Keratinocyte (primary cell): ENCODE measurements around the gene CTPS2. TPM values are rescaled to one million over a fixed set of nuclear protein-coding genes. Genes with fewer than 3 reads are reported as not detected.

ENCODE experiments used
- DNase-seq: peaks from one replicate; pipeline ENCODE4 v3.0.0-alpha.2; 2011; ENCODE audit warnings: low read depth, missing footprints, low spot score
- FAIRE-seq: peaks from 2 replicates; lab custom pipeline; 2011; peaks lifted over from hg19 to GRCh38; lab: Jason Lieb, UNC
- H2AFZ ChIP-seq: 2 replicates; pipeline ENCODE4 v1.6.0; 2012; ENCODE audit warnings: low read length, control low read depth, inconsistent platforms; ENCODE audit not compliant: control insufficient read depth
- H3K27ac ChIP-seq: 2 replicates; pipeline ENCODE4 v1.5.1; 2011; ENCODE audit warnings: low read length; ENCODE audit not compliant: control insufficient read depth, insufficient read depth
- H3K27me3 ChIP-seq: 3 replicates; pipeline ENCODE4 v1.6.0; 2011; ENCODE audit warnings: low read length; ENCODE audit not compliant: control insufficient read depth, insufficient read depth; ENCODE audit errors: extremely low read depth
- H3K36me3 ChIP-seq, 2 experiments: 2 replicates in 1 of 2; 3 replicates in 1 of 2; pipeline ENCODE4 v1.5.1; 2011; ENCODE audit warnings: low read length in 2 of 2, mild to moderate bottlenecking in 1 of 2; ENCODE audit not compliant: control insufficient read depth in 2 of 2, insufficient read depth in 2 of 2; ENCODE audit errors: extremely low read depth in 1 of 2
- H3K4me1 ChIP-seq: 3 replicates; pipeline ENCODE4 v1.5.1; 2011; ENCODE audit warnings: low read length; ENCODE audit not compliant: control insufficient read depth, insufficient read depth; ENCODE audit errors: extremely low read depth
- H3K4me2 ChIP-seq: 3 replicates; pipeline ENCODE4 v1.6.0; 2011; ENCODE audit warnings: low read depth, low read length; ENCODE audit not compliant: control insufficient read depth, insufficient read depth; ENCODE audit errors: extremely low read depth
- H3K4me3 ChIP-seq, 3 experiments: fragments of 200-600 bp in 1 of 3; sonication (generic) in 1 of 3; 2 replicates in 2 of 3; 3 replicates in 1 of 3; pipeline ENCODE4 v1.5.1; 2011 to 2016; ENCODE audit warnings: low read length in 3 of 3, mild to moderate bottlenecking in 3 of 3, control low read depth in 2 of 3, inconsistent platforms in 1 of 3, low read depth in 1 of 3, mixed read lengths in 1 of 3, mixed run types in 1 of 3, moderate library complexity in 1 of 3; ENCODE audit not compliant: control insufficient read depth in 2 of 3, insufficient read depth in 2 of 3; ENCODE audit errors: extremely low read depth in 1 of 3
- H3K79me2 ChIP-seq: 2 replicates; pipeline ENCODE4 v1.6.0; 2012; ENCODE audit warnings: low read length; ENCODE audit not compliant: control insufficient read depth, insufficient read depth
- H3K9ac ChIP-seq: 3 replicates; pipeline ENCODE4 v1.6.0; 2011; ENCODE audit warnings: low read length; ENCODE audit not compliant: control insufficient read depth, insufficient read depth; ENCODE audit errors: extremely low read depth
- H3K9me1 ChIP-seq: 3 replicates; pipeline ENCODE4 v1.6.0; 2011; ENCODE audit warnings: low read length; ENCODE audit not compliant: control insufficient read depth, insufficient read depth; ENCODE audit errors: extremely low read depth
- H3K9me3 ChIP-seq: 2 replicates; pipeline ENCODE4 v1.5.1; 2012; ENCODE audit warnings: low read depth, low read length; ENCODE audit not compliant: control insufficient read depth
- H4K20me1 ChIP-seq: 3 replicates; pipeline ENCODE4 v1.6.0; 2011; ENCODE audit warnings: low read length; ENCODE audit not compliant: control insufficient read depth, insufficient read depth; ENCODE audit errors: extremely low read depth
- CTCF ChIP-seq, 3 experiments: IDR thresholded peaks in 1 of 3; conservative IDR thresholded peaks in 1 of 3; optimal IDR thresholded peaks in 1 of 3; 2 replicates in 2 of 3; 3 replicates in 1 of 3; pipeline versions ENCODE3 to v1.5.1; 2011; ENCODE audit warnings: low read length in 3 of 3, mild to moderate bottlenecking in 3 of 3, moderate library complexity in 2 of 3, control low read depth in 1 of 3, inconsistent platforms in 1 of 3; ENCODE audit not compliant: insufficient read depth in 2 of 3; ENCODE audit errors: extremely low read depth in 1 of 3
- EZH2 ChIP-seq: IDR thresholded peaks from one replicate; pipeline ENCODE4 v1.6.1; 2012; ENCODE audit warnings: inconsistent platforms, mild to moderate bottlenecking, low read length, moderate library complexity
- dilution Hi-C: fragments of 300-500 bp; cut with MboI; formaldehyde crosslinking; loops from one replicate; pipeline ENCODE4 v1.7.0; 2020; ENCODE audit warnings: low sequenced_read_pairs; ENCODE audit not compliant: extremely low pct_ligation_motif_present
- polyA plus RNA-seq, 5 experiments: library from polyadenylated mRNA; depleted of rRNA in 3 of 5; stranded (reverse) in 3 of 5; stranded (forward) in 1 of 5; unstranded in 1 of 5; fragments of >200 nt; gene quantifications; 1 replicate in 1 of 5; 2 replicates in 3 of 5; 3 replicates in 1 of 5; pipeline versions ENCODE4 v1.2.1 to v1.2.3, GENCODE V29; 2011 to 2012; ENCODE audit warnings: missing spikeins in 2 of 5, low read depth in 1 of 5, low replicate concordance in 1 of 5

CTPS2 gene
- polyA plus RNA-seq, 1 donor (not counting 4 experiments of a cell fraction or from before 2014, with no cell fraction given): 12.3 TPM

- H3K27me3 ChIP-seq: no peaks in the 10 kb centered on the region
- no peaks in the 10 kb centered on the region for H4K20me1 ChIP-seq
- dilution Hi-C loops: no loop called here
Observed at GRCh38 chrX:16745659-16746058, 33.2 kb upstream of the CTPS2 start.

GRCh38 chrX:16745102-16745501, 32.6 kb upstream of the CTPS2 start:
- H3K4me3 ChIP-seq: no peak overlapping the region
- no peak for TF ChIP-seq EZH2
- TF ChIP-seq CTCF (optimal IDR thresholded peaks at IDR 0.05 in 1 of 3, IDR thresholded peaks at IDR 0.05 in 1 of 3, conservative IDR thresholded peaks at IDR 0.05 in 1 of 3; ENCODE audit: extremely low read depth in 1 of 3, insufficient read depth in 2 of 3, low read length in 3 of 3): no peak
- no peaks in the 10 kb centered on the region for H3K79me2 ChIP-seq
- H2AFZ ChIP-seq: no peak overlapping the region
- dilution Hi-C loops: no loop called here
- DNase-seq (no peak), FAIRE-seq (no peak)
- no peaks in the 10 kb centered on the region for H3K27me3 ChIP-seq
- no peaks in the 10 kb centered on the region for H3K9me1 ChIP-seq
- H3K9ac ChIP-seq: no peak overlapping the region
- no peak overlapping the region for H3K4me2 ChIP-seq
- H3K4me1 ChIP-seq: peaks cover 12% of the 10 kb centered on the region
- no peak overlapping the region for H3K27ac ChIP-seq
- no peaks in the 10 kb centered on the region for H3K9me3 ChIP-seq
- no peaks in the 10 kb centered on the region for H4K20me1 ChIP-seq
- H3K36me3 ChIP-seq: peaks cover 18 to 28% of the 10 kb centered on the region in 2 experiments

More at GRCh38 chrX:16745659-16746058, 33.2 kb upstream of the CTPS2 start:
- H2AFZ ChIP-seq: no peak overlapping the region
- H3K4me3 ChIP-seq: no peak overlapping the region
- H3K4me1 ChIP-seq: peaks cover 12% of the 10 kb centered on the region
- H3K36me3 ChIP-seq: peaks cover 22 to 31% of the 10 kb centered on the region in 2 experiments
- H3K27ac ChIP-seq: no peak overlapping the region
- FAIRE-seq (no peak), DNase-seq (no peak)
- no peaks in the 10 kb centered on the region for H3K79me2 ChIP-seq
- H3K4me2 ChIP-seq: no peak overlapping the region
- H3K9me3 ChIP-seq: no peaks in the 10 kb centered on the region
- no peaks in the 10 kb centered on the region for H3K9me1 ChIP-seq
- no peak overlapping the region for H3K9ac ChIP-seq
- TF ChIP-seq EZH2: no peak
